Activated T-helper 1 cell treated with Interleukin-2 at 50 U/mL for 16 hours (primary cell): Measurements from ENCODE around the gene FBN1.

Experiments used
- DNase-seq: peaks from one replicate; pipeline ENCODE4 v3.0.0-alpha.2; 2020; ENCODE audit warnings: low read depth

Gene FBN1

GRCh38 chr15:48652510-48653076, 7.1 kb upstream of the FBN1 start:
- DNase-seq: no peak

- no peak for DNase-seq
Measured at GRCh38 chr15:48650931-48651330, 5.4 kb upstream of the FBN1 start.

- no peak for DNase-seq
Measured at GRCh38 chr15:48647962-48648361, 2.5 kb upstream of the FBN1 start.

- no peak for DNase-seq
Measured at GRCh38 chr15:48646331-48646730, 822 bp upstream of the FBN1 start.

- DNase-seq: no peak
Measured at GRCh38 chr15:48644827-48645557, 517 bp downstream of the FBN1 start.

GRCh38 chr15:48644467-48644826, 1.1 kb downstream of the FBN1 start:
- no peak for DNase-seq

- no peak for DNase-seq
Measured at GRCh38 chr15:48643776-48644466, 1.6 kb downstream of the FBN1 start.

GRCh38 chr15:48643206-48643605, 2.3 kb downstream of the FBN1 start:
- DNase-seq: no peak

- no peak for DNase-seq
Measured at GRCh38 chr15:48642795-48643194, 2.7 kb downstream of the FBN1 start.

- no peak for DNase-seq
Measured at GRCh38 chr15:48641416-48641815, 4.1 kb downstream of the FBN1 start.

- no peak for DNase-seq
Measured at GRCh38 chr15:48638963-48639362, 6.5 kb downstream of the FBN1 start.

GRCh38 chr15:48637639-48638038, 7.9 kb downstream of the FBN1 start:
- no peak for DNase-seq

- DNase-seq: no peak
Measured at GRCh38 chr15:48636511-48636910, 9.0 kb downstream of the FBN1 start.

- DNase-seq: no peak
Measured at GRCh38 chr15:48634893-48635292, 10.6 kb downstream of the FBN1 start.

- DNase-seq: no peak
Measured at GRCh38 chr15:48634096-48634495, 11.4 kb downstream of the FBN1 start.

GRCh38 chr15:48632651-48633050, 12.9 kb downstream of the FBN1 start:
- no peak for DNase-seq

GRCh38 chr15:48631176-48631770, 14.2 kb downstream of the FBN1 start:
- no peak for DNase-seq

- no peak for DNase-seq
Measured at GRCh38 chr15:48630245-48630644, 15.3 kb downstream of the FBN1 start.

- DNase-seq: no peak
Measured at GRCh38 chr15:48628832-48629231, 16.7 kb downstream of the FBN1 start.

- DNase-seq: no peak
Measured at GRCh38 chr15:48627260-48627940, 18.1 kb downstream of the FBN1 start.

GRCh38 chr15:48625126-48625525, 20.4 kb downstream of the FBN1 start:
- DNase-seq: no peak

- DNase-seq: no peak
Measured at GRCh38 chr15:48624700-48625099, 20.8 kb downstream of the FBN1 start.

- DNase-seq: no peak
Measured at GRCh38 chr15:48623456-48623855, 22.1 kb downstream of the FBN1 start.
